Neural cell (in vitro differentiated cells): ENCODE results near the gene IVNS1ABP. TPM values are rescaled to one million over a fixed set of nuclear protein-coding genes. Genes with fewer than 3 reads are reported as not detected.

Experiments
- H2AFZ ChIP-seq: fragments of 200-600, 300-800 bp; sonication (generic), shearing (Covaris generic); 2 replicates; pipeline ENCODE4 v1.6.0; 2014; ENCODE audit warnings: low read depth, mild to moderate bottlenecking, antibody characterized with exemption, low read length, moderate library complexity
- H3F3A ChIP-seq: fragments of 200-600 bp; shearing (Covaris generic); 2 replicates; pipeline ENCODE4 v1.6.1; 2016; ENCODE audit warnings: mild to moderate bottlenecking, moderate library complexity, mixed read lengths, antibody characterized with exemption, low read length; ENCODE audit not compliant: insufficient read depth, poor library complexity, severe bottlenecking
- H3K27ac ChIP-seq: fragments of 200-600, 300-800 bp; sonication (generic), shearing (Covaris generic); 2 replicates; pipeline ENCODE4 v1.5.1; 2014; ENCODE audit warnings: mild to moderate bottlenecking, low read length, moderate library complexity
- H3K27me3 ChIP-seq: fragments of 300-800, 200-600 bp; sonication (generic), shearing (Covaris generic); 2 replicates; pipeline ENCODE4 v1.6.0; 2014; ENCODE audit warnings: mild to moderate bottlenecking, low read depth, low read length, moderate library complexity; ENCODE audit not compliant: insufficient read depth
- H3K36me3 ChIP-seq: fragments of 300-800, 200-600 bp; sonication (generic), shearing (Covaris generic); 2 replicates; pipeline ENCODE4 v1.5.1; 2014; ENCODE audit warnings: mild to moderate bottlenecking, antibody characterized with exemption, low read length, moderate library complexity; ENCODE audit not compliant: insufficient read depth
- H3K4me2 ChIP-seq: fragments of 300-800, 200-600 bp; sonication (generic), shearing (Covaris generic); 2 replicates; pipeline ENCODE4 v1.6.0; 2014; ENCODE audit warnings: mild to moderate bottlenecking, low read length
- H3K4me3 ChIP-seq: fragments of 300-800, 200-600 bp; sonication (generic), shearing (Covaris generic); 2 replicates; pipeline ENCODE4 v1.5.1; 2014; ENCODE audit warnings: mild to moderate bottlenecking, low read length, moderate library complexity
- H3K79me2 ChIP-seq: fragments of 200-600 bp; shearing (Covaris generic); replicated peaks from 2 replicates; pipeline ENCODE4 v1.6.0; 2014; ENCODE audit warnings: mild to moderate bottlenecking, low read length, moderate library complexity; ENCODE audit not compliant: insufficient read depth
- H3K9ac ChIP-seq: fragments of 300-800, 200-600 bp; sonication (generic), shearing (Covaris generic); 2 replicates; pipeline ENCODE4 v1.6.1; 2016; ENCODE audit warnings: mild to moderate bottlenecking, low read length, mixed read lengths
- H3K9me2 ChIP-seq: fragments of 200-600 bp; shearing (Covaris generic); 2 replicates; pipeline ENCODE4 v1.6.1; 2016; ENCODE audit warnings: mild to moderate bottlenecking, low read length, mixed read lengths; ENCODE audit not compliant: insufficient read depth
- H3K9me3 ChIP-seq: fragments of 200-600, 300-800 bp; sonication (generic), shearing (Covaris generic); 2 replicates; pipeline ENCODE4 v1.6.1; 2016; ENCODE audit warnings: mild to moderate bottlenecking, mixed run types, low read length, moderate library complexity, mixed read lengths
- H4K20me1 ChIP-seq: fragments of 200-600 bp; shearing (Covaris generic); 2 replicates; pipeline ENCODE4 v1.6.1; 2016; ENCODE audit warnings: mild to moderate bottlenecking, mixed run types; ENCODE audit not compliant: insufficient read depth
- EP300 ChIP-seq: fragments of 450-650 bp; conservative IDR thresholded peaks from 2 replicates; pipeline ENCODE4 v1.6.1; 2014; ENCODE audit warnings: antibody characterized with exemption, mild to moderate bottlenecking, moderate library complexity; ENCODE audit not compliant: poor library complexity, severe bottlenecking
- EZH2 ChIP-seq: fragments of 200-600, 300-800 bp; shearing (Covaris generic), sonication (generic); IDR thresholded peaks from 2 replicates; pipeline ENCODE4 v1.6.1; 2014; ENCODE audit warnings: antibody characterized with exemption, low read length, borderline replicate concordance, mild to moderate bottlenecking; ENCODE audit not compliant: insufficient read depth, poor library complexity, severe bottlenecking
- MXI1 ChIP-seq: fragments of 450-650 bp; conservative IDR thresholded peaks from 2 replicates; pipeline ENCODE4 v1.6.1; 2014; ENCODE audit warnings: antibody characterized with exemption, mild to moderate bottlenecking; ENCODE audit not compliant: poor library complexity, severe bottlenecking
- POLR2AphosphoS5 ChIP-seq: IDR thresholded peaks from 2 replicates; pipeline ENCODE4 v1.6.1; 2012
- RAD21 ChIP-seq: fragments of 450-650 bp; conservative IDR thresholded peaks from 2 replicates; pipeline ENCODE4 v1.6.1; 2014; ENCODE audit warnings: antibody characterized with exemption, mild to moderate bottlenecking, moderate library complexity
- SMC3 ChIP-seq: fragments of 450-650 bp; conservative IDR thresholded peaks from 2 replicates; pipeline ENCODE4 v1.6.1; 2014; ENCODE audit warnings: antibody characterized with exemption, mild to moderate bottlenecking, moderate library complexity; ENCODE audit not compliant: poor library complexity
- TAF1 ChIP-seq: IDR thresholded peaks from 2 replicates; pipeline ENCODE4 v1.6.1; 2012; ENCODE audit warnings: low read depth
- polyA plus RNA-seq: library from polyadenylated mRNA; depleted of rRNA; stranded (reverse); fragments of >200 nt; gene quantifications from 2 replicates; pipeline ENCODE4 v1.2.3, GENCODE V29; 2014
- TF ChIP-seq, protein P1 (sequence below): fragments of 450-650 bp; IDR thresholded peaks from 2 replicates; pipeline ENCODE4 v1.5.1; 2014; ENCODE audit warnings: antibody characterized with exemption, mild to moderate bottlenecking, moderate library complexity; ENCODE audit not compliant: poor library complexity, severe bottlenecking
- TF ChIP-seq, protein P2 (sequence below): IDR thresholded peaks from 2 replicates; pipeline ENCODE4 v1.6.1; 2012; ENCODE audit warnings: borderline replicate concordance

IVNS1ABP gene
- polyA plus RNA-seq, 1 donor from 2014 or later: 208 TPM

DNA sequence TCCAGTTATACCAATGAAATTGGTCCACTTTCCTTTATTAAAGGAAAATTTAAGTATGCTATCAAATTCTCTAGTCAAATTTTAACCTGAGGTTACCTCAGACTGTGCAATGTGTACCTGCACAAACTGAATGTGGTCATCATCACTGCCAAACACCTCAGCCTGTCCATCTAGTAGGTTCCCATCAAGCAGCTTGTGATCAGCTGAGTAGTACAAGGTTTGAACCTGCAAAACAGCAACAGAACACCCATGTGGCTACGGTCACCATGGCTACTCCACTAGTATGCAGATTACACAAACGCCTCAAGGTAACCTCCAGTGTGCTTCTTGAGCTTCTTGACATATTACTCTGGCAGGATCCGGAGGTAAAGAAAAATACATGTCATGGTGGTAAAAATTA, 11.6 kb downstream of the IVNS1ABP start:
- H3F3A ChIP-seq: no peaks in the 10 kb centered on the region
- no peak for TF ChIP-seq TAF1
- no peak for TF ChIP-seq EP300
- TF ChIP-seq POLR2AphosphoS5: no peak
- TF ChIP-seq RAD21: no peak
- no peak for TF ChIP-seq EZH2
- TF ChIP-seq, protein P1, sequence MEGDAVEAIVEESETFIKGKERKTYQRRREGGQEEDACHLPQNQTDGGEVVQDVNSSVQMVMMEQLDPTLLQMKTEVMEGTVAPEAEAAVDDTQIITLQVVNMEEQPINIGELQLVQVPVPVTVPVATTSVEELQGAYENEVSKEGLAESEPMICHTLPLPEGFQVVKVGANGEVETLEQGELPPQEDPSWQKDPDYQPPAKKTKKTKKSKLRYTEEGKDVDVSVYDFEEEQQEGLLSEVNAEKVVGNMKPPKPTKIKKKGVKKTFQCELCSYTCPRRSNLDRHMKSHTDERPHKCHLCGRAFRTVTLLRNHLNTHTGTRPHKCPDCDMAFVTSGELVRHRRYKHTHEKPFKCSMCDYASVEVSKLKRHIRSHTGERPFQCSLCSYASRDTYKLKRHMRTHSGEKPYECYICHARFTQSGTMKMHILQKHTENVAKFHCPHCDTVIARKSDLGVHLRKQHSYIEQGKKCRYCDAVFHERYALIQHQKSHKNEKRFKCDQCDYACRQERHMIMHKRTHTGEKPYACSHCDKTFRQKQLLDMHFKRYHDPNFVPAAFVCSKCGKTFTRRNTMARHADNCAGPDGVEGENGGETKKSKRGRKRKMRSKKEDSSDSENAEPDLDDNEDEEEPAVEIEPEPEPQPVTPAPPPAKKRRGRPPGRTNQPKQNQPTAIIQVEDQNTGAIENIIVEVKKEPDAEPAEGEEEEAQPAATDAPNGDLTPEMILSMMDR: no peak
- TF ChIP-seq, protein P2, sequence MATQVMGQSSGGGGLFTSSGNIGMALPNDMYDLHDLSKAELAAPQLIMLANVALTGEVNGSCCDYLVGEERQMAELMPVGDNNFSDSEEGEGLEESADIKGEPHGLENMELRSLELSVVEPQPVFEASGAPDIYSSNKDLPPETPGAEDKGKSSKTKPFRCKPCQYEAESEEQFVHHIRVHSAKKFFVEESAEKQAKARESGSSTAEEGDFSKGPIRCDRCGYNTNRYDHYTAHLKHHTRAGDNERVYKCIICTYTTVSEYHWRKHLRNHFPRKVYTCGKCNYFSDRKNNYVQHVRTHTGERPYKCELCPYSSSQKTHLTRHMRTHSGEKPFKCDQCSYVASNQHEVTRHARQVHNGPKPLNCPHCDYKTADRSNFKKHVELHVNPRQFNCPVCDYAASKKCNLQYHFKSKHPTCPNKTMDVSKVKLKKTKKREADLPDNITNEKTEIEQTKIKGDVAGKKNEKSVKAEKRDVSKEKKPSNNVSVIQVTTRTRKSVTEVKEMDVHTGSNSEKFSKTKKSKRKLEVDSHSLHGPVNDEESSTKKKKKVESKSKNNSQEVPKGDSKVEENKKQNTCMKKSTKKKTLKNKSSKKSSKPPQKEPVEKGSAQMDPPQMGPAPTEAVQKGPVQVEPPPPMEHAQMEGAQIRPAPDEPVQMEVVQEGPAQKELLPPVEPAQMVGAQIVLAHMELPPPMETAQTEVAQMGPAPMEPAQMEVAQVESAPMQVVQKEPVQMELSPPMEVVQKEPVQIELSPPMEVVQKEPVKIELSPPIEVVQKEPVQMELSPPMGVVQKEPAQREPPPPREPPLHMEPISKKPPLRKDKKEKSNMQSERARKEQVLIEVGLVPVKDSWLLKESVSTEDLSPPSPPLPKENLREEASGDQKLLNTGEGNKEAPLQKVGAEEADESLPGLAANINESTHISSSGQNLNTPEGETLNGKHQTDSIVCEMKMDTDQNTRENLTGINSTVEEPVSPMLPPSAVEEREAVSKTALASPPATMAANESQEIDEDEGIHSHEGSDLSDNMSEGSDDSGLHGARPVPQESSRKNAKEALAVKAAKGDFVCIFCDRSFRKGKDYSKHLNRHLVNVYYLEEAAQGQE: no peak
- no peak for TF ChIP-seq MXI1
- TF ChIP-seq SMC3: no peak
- no peaks in the 10 kb centered on the region for H3K9me3 ChIP-seq
- peaks cover 16% of the 10 kb centered on the region for H3K79me2 ChIP-seq
- H3K9me2 ChIP-seq: no peaks in the 10 kb centered on the region
- H3K36me3 ChIP-seq: peaks cover 29% of the 10 kb centered on the region
- H3K9ac ChIP-seq: no peak overlapping the region
- no peak overlapping the region for H2AFZ ChIP-seq
- H3K27me3 ChIP-seq: no peaks in the 10 kb centered on the region
- H3K4me3 ChIP-seq: no peak overlapping the region
- H4K20me1 ChIP-seq: no peaks in the 10 kb centered on the region
- H3K27ac ChIP-seq: no peak overlapping the region
- no peak overlapping the region for H3K4me2 ChIP-seq

- Histone ChIP-seq H3K27me3 (no peaks in the 10 kb centered on the region), H3K36me3 (peaks cover 43% of the 10 kb centered on the region), H3F3A (no peaks in the 10 kb centered on the region), H3K27ac (no peak overlapping the region), H4K20me1 (no peaks in the 10 kb centered on the region), H2AFZ (no peak overlapping the region), H3K9ac (no peak overlapping the region), H3K4me3 (no peak overlapping the region), H3K79me2 (no peaks in the 10 kb centered on the region), H3K9me3 (no peaks in the 10 kb centered on the region), H3K4me2 (no peak overlapping the region), H3K9me2 (no peaks in the 10 kb centered on the region)
- no peak for TF ChIP-seq RAD21
- TF ChIP-seq EP300: no peak
- TF ChIP-seq, protein P2: no peak
- no peak for TF ChIP-seq POLR2AphosphoS5
- TF ChIP-seq, protein P1: no peak
- no peak for TF ChIP-seq EZH2
- TF ChIP-seq TAF1: no peak
- TF ChIP-seq MXI1: no peak
- TF ChIP-seq SMC3: no peak
Observed at GRCh38 chr1:185300152-185300551, 16.9 kb downstream of the IVNS1ABP start.
